Dermis microvascular lymphatic vessel endothelial cell (primary cell): ENCODE measurements around the gene ARMC9. TPM values are rescaled to one million over a fixed set of nuclear protein-coding genes. Genes with fewer than 3 reads are reported as not detected.
A peak's percentile ranks its signal among the peaks of the same experiment; 100 is the strongest.
"Not testable (repeated sequence)": the region's sequence is repeated elsewhere in the genome, so short reads cannot be mapped to it uniquely, and the experiment has no call there.

Source experiments
- DNase-seq, 2 donors: peaks; one replicate each; pipeline versions ENCODE4 v3.0.0 to v3.0.0-alpha.2; 2010; ENCODE audit warnings: low read depth in 2 of 2
- total RNA-seq: library from RNA; depleted of rRNA; stranded (reverse); fragments of >200 nt; gene quantifications from 2 replicates; pipeline ENCODE4 v1.2.1, GENCODE V29; 2014

Gene ARMC9
- total RNA-seq, 1 donor from 2014 or later: 6.0 TPM

GRCh38 chr2:231337807-231338759, 139.7 kb downstream of the ARMC9 start:
- DNase-seq: no peak

DNA sequence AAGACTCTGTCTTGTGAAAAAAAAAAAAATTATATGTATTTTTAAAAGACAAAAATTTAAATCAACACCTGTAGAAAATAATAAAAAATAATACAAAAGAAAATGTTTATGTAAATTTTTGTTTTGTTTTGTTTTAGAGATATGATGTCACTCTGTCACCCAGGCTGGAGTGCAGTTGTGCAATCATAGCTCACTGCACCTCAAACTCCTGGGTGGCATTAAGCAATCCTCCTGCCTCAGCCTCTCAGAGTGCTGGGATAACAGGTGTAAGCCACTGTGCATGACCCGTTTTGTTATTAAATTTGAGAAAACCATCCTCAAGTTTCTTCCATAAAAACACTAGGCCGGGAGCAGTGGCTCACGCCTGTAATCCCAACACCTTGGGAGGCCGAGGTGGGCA, 140.9 kb downstream of the ARMC9 start:
- DNase-seq: no peak

GRCh38 chr2:231341100-231341499, 142.7 kb downstream of the ARMC9 start:
- no peak for DNase-seq

DNA sequence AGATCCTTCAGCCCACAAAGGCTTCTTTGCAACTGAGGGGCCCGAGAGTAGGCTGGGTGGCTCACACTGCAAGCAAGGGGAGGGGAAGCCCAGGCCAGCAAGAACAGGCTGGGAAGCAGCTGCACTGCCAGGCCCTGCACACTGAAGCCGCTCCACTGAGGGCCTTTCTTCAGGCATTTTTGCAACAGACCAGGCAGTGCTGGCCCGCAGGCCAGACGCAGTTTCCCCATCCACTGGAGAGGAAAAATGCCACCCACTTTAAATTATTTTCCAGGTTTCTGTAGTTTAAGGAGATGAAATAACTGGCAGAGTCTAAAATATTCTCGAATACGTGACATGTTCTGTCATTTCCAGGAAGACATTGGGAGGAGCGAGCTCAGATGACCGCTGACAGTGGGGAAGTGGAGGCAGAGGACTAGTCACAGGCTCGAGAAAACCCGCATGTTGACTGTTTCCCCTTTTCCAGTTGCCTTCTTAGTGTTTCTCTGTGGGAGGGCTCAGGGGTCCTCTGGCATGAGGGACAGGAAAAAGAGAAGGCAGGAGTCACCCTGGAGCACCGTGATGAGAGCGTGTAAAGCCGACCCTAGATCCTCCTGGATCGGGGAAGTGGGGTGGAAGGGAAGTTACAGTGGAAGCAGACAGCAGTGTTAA, 143.8 kb downstream of the ARMC9 start:
- DNase-seq: no peak

DNA sequence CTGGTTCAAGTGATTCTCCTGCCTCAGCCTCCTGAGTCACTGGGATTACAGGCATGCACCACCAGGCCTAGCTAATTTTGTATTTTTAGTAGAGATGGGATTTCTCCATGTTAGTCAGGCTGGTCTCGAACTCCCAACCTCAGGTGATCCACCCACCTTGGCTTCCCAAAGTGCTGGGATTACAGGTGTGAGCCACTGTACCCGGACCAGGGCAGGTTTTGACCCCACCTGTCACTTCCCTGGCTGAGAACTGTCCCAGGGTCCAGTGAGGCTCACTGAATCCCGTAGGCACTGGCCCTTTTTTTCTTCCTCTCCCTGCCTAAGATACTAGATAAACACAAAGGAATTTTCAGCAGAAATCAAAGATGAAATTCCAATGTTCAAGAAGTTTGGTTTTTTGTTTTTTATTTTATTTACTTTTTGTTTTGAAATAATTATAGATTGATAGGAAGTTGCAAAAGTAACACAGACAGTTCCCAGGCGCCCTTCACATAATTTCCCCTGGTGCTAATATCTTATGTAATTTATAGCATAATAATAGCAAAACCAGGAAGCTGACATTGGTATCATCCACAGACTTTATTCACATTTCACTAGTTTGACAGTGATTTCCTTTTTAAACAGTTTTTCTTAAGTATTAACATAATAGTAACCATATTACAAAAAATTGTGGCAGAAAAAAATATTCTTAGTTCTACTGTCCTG, 144.7 kb downstream of the ARMC9 start:
- no peak for DNase-seq

GRCh38 chr2:231343988-231344387, 145.6 kb downstream of the ARMC9 start:
- DNase-seq: no peak

DNA sequence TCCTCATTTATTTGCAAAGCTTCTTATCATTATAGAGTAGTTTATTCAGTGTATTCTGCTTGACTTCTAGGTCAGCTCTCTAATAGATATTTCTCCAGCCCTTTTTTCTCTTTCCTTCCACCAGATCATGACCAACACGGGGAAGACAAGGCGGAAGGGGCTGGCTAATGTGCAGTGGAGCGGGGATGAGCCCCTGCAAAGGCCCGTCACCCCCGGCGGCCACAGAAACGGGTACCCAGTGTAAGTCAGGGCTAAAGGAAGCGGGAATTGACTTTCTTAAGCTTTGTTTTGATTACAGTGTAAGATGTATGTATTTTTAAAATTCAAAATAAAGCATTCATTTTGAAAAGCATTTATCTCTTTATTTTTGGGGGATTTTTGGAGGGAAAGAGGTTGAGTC, 146.4 kb downstream of the ARMC9 start:
- no peak for DNase-seq

DNA sequence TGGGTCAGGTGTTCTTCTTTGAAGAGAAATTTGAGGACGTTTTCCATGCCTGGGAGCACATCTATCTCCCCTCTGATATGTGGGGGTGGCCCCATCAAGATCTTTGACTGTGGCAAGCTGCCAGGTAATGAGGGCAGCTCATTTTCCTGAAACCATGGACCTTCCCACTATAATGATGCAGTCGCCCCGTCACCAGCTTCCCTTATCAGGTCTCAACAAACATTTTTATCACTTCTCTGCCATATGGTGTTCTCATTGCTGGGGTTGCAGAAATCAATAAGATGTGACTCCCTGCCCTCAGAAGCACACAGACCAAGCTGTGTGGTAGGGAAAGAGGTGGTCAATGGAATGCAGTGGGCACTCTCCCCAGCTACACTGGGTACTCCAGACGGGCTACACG, 148.7 kb downstream of the ARMC9 start:
- DNase-seq: no peak

GRCh38 chr2:231347638-231348037, 149.2 kb downstream of the ARMC9 start:
- no peak for DNase-seq

- DNase-seq: peak in 1 of 2 donors; percentile 16
These were observed 149.7 kb downstream of the ARMC9 start for GRCh38 chr2:231348173-231348572.

DNA sequence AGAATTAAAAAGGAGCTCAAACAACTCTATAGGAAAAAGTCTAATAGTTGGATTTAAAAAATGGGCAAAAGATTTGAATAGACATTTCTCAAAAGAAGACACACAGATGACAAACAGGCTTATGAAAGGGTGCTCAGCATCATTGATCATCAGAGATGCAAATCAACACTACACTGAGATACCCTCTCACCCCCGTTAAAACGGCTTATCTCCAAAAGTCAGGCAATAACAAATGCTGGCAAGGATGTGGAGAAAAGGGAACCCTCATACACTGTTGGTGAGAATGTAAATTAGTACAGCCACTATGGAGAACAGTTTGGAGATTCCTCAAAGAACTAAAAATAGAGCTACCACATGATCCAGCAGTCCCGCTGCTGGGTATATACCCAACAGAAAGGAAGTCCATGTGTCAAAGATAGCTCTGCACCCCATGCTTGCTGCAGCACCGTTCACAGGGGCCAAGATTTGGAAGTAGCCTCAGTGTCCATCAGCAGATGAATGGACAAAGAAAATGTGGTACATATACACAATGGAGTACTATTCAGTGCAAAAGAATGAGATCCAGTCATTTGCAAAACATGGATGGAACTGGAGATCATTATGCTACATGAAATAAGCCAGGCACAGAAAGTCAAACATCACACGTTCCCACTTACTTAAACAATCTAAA, 150.4 kb downstream of the ARMC9 start:
- DNase-seq: no peak

DNA sequence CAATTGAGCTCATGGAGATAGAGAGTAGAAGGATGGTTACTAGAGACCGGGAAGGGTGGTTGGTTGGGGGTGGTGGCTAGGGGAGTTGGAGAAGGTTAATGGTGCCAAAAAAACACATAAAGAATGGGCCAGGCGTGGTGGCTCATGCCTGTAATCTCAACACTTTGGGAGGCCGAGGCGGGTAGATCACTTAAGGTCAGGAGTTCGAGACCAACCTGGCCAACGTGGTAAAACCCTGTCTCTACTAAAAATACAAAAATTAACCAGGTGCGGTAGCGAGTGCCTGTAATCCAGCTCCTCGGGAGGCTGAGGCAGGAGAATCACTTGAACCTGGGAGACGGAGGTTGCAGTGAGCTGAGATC, 150.9 kb downstream of the ARMC9 start:
- DNase-seq: not testable (repeated sequence)

GRCh38 chr2:231351648-231352047, 153.2 kb downstream of the ARMC9 start:
- DNase-seq: no peak

- no peak for DNase-seq
These were observed 155.0 kb downstream of the ARMC9 start for GRCh38 chr2:231353469-231353868.

- DNase-seq: peak in 1 of 2 donors; percentile 26
These were observed 157.4 kb downstream of the ARMC9 start for GRCh38 chr2:231355508-231356465.

- DNase-seq: peak in 1 of 2 donors; percentile 42
These were observed 158.0 kb downstream of the ARMC9 start for GRCh38 chr2:231356466-231356844.

GRCh38 chr2:231357048-231357447, 158.6 kb downstream of the ARMC9 start:
- DNase-seq: no peak

DNA sequence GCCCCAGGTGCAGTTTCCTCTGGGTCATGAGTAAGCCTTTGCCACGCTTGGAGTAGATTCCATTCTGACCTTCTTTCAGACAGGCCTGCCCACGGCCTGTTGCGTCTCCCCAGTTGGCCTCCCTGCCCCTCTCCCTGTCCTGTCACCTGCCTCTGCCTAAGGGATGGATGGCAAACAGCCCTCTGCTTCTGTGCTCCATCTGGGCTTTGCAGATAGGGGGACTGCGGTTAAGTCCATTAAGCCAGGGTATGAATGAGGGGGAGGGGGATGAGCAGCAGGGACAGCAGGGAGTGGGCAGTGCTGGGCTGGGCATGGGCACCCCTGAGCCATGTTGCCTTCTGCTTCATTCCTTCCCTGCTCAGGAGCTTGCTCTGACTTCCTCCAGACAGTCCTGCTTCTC, 159.5 kb downstream of the ARMC9 start:
- no peak for DNase-seq

DNA sequence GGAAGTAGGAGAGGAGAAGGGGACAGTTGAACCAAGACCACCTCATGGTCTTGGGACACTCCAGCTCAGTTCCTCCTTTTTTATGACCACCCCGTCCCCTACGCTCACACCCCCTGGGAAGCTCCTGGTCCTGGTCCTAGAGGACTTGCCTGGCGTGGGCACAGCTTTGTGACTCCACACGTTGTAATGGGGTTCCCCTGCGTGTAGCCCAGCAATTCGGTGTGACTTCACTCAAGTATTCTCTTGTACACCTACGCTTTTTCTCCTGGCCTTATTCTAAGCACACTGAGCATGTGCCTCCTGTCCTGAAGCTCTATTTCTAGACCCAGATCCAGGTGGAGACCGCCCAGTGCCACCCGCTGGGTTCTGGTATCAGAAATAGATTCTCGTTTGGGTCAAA, 161.0 kb downstream of the ARMC9 start:
- DNase-seq: no peak

DNA sequence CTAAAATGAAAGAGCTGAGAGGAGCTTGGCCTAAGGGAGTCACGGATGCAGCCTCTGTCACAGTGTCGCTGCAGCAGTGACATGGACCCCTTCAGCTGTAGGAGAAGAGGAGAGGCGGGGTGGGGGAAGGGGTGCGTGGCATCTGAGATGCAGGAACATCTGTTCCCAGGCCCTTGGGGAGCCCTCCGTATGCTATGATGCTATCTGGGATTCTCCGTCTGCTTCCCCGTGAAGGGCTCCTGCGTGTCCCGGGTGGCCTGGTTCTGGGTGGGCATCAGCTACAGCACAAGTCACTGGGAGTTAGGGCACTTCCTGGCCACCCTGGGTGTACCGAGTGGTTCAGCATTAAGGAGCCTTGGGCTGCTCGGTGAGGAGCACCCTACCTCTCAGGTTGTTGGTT, 161.5 kb downstream of the ARMC9 start:
- no peak for DNase-seq

GRCh38 chr2:231360401-231360800, 162.0 kb downstream of the ARMC9 start:
- DNase-seq: no peak
